Measurements from ENCODE around the gene SUGCT. TPM values are rescaled to one million over a fixed set of nuclear protein-coding genes. Genes with fewer than 3 reads are reported as not detected.

Gene SUGCT
- total and polyA plus RNA-seq, 8 donors: 0.73 to 1.9 (median 1.2) TPM

- ATAC-seq: peak in 1 of 4 donors; percentile 28
- no peak for FAIRE-seq
- Histone ChIP-seq H3K36me3 (no peaks in the 10 kb centered on the region), H3K4me3 (no peak overlapping the region), H3K27me3 (no peaks in the 10 kb centered on the region), H3K9me3 (no peaks in the 10 kb centered on the region), H3K4me1 (no peaks in the 10 kb centered on the region), H3K27ac (no peak overlapping the region)
- no peak for DNase-seq
- intact Hi-C loops (cut with DNase I): no loop called here
- no peak for TF ChIP-seq CTCF (IDR thresholded peaks at IDR 0.05)
- WGBS, 2 donors: 77 to 84% methylated on average over 4 of the region's 4 CpGs
These were observed 164.3 kb downstream of the SUGCT start for GRCh38 chr7:40299097-40299496.

GRCh38 chr7:40300146-40300670 lies 165.4 kb downstream of the SUGCT start:
- Histone ChIP-seq H3K4me3 (no peak overlapping the region), H3K27ac (no peak overlapping the region), H3K9me3 (no peaks in the 10 kb centered on the region), H3K36me3 (no peaks in the 10 kb centered on the region), H3K27me3 (no peaks in the 10 kb centered on the region), H3K4me1 (no peaks in the 10 kb centered on the region)
- ATAC-seq (no peak), FAIRE-seq (no peak), DNase-seq (no peak)
- no peak for TF ChIP-seq CTCF (IDR thresholded peaks at IDR 0.05)
- WGBS, 2 donors: 84 to 95% methylated on average over 3 of the region's 3 CpGs
- intact Hi-C loops (cut with DNase I): no loop called here

- 69 to 89% methylated on average over 1 of the region's 1 CpG for WGBS, 2 donors
- H3K4me3 ChIP-seq: no peak overlapping the region
- no peak for DNase-seq
- no peak for ATAC-seq
- intact Hi-C loops (cut with DNase I): no loop called here
- H3K9me3 ChIP-seq: no peaks in the 10 kb centered on the region
- H3K36me3 ChIP-seq: no peaks in the 10 kb centered on the region
- H3K4me1 ChIP-seq: no peaks in the 10 kb centered on the region
- no peak overlapping the region for H3K27ac ChIP-seq
- no peak for TF ChIP-seq CTCF (IDR thresholded peaks at IDR 0.05)
- no peaks in the 10 kb centered on the region for H3K27me3 ChIP-seq
- no peak for FAIRE-seq
These were observed 166.8 kb downstream of the SUGCT start for GRCh38 chr7:40301486-40302068.

GRCh38 chr7:40303996-40304395 lies 169.2 kb downstream of the SUGCT start:
- WGBS, 2 donors: 78% methylated on average over 2 of the region's 2 CpGs
- H3K9me3 ChIP-seq: no peaks in the 10 kb centered on the region
- H3K27me3 ChIP-seq: no peaks in the 10 kb centered on the region
- H3K4me3 ChIP-seq: no peak overlapping the region
- intact Hi-C loops (cut with DNase I): no loop called here
- DNase-seq (no peak), ATAC-seq (no peak), FAIRE-seq (no peak)
- H3K36me3 ChIP-seq: no peaks in the 10 kb centered on the region
- TF ChIP-seq CTCF (IDR thresholded peaks at IDR 0.05): no peak
- no peak overlapping the region for H3K27ac ChIP-seq
- H3K4me1 ChIP-seq: no peaks in the 10 kb centered on the region

GRCh38 chr7:40305229-40305628 lies 170.4 kb downstream of the SUGCT start:
- Histone ChIP-seq H3K36me3 (no peaks in the 10 kb centered on the region), H3K27ac (no peak overlapping the region), H3K27me3 (no peaks in the 10 kb centered on the region), H3K9me3 (no peaks in the 10 kb centered on the region), H3K4me3 (no peak overlapping the region), H3K4me1 (no peaks in the 10 kb centered on the region)
- DNase-seq (no peak), FAIRE-seq (no peak), ATAC-seq (no peak)
- no peak for TF ChIP-seq CTCF (IDR thresholded peaks at IDR 0.05)
- intact Hi-C loops (cut with DNase I): no loop called here
